HEK293 (cell line): ENCODE measurements around the gene PLA2G1B.

Source experiments
- CTCF ChIA-PET: fragments of 350-600 bp; formaldehyde crosslinking; extraction: SDS; loops from one replicate; lab custom pipeline; 2021; ENCODE audit warnings: antibody characterized with exemption; lab: Yijun Ruan, JAX
- POLR2A ChIA-PET: fragments of 300-600 bp; formaldehyde crosslinking; extraction: SDS; loops from one replicate; lab custom pipeline; 2020; ENCODE audit warnings: antibody characterized with exemption, inconsistent platforms; lab: Yijun Ruan, JAX
- H3K27ac ChIP-seq: fragments of 200-500 bp; sonication (Bioruptor generic); 2 replicates; pipeline ENCODE4 v1.5.1; 2014; ENCODE audit warnings: low read depth, low read length, control low read depth, inconsistent platforms; ENCODE audit errors: extremely low read depth
- H3K36me3 ChIP-seq, 2 experiments: fragments of 200-500 bp in 1 of 2; sonication (Bioruptor generic) in 1 of 2; 1 replicate in 1 of 2; 2 replicates in 1 of 2; pipeline ENCODE4 v1.5.1; 2014 to 2017; ENCODE audit warnings: inconsistent platforms in 2 of 2, low read length in 2 of 2; ENCODE audit not compliant: control insufficient read depth in 2 of 2, insufficient read depth in 1 of 2
- H3K4me1 ChIP-seq: fragments of 200-500 bp; sonication (Bioruptor generic); 2 replicates; pipeline ENCODE4 v1.5.1; 2014; ENCODE audit warnings: mild to moderate bottlenecking, low read length, inconsistent platforms; ENCODE audit not compliant: control insufficient read depth, insufficient read depth
- H3K4me3 ChIP-seq: 2 replicates; pipeline ENCODE4 v1.5.1; 2011; ENCODE audit warnings: low read depth, mild to moderate bottlenecking, control low read depth, low read length, moderate library complexity
- H3K9me3 ChIP-seq: fragments of 200-500 bp; sonication (Bioruptor generic); 2 replicates; pipeline ENCODE4 v1.5.1; 2014; ENCODE audit warnings: low read depth, low read length, inconsistent platforms; ENCODE audit not compliant: control insufficient read depth, insufficient read depth
- EGR2 ChIP-seq: fragments of 450-650 bp; formaldehyde crosslinking; IDR thresholded peaks from 2 replicates; pipeline ENCODE4 v1.5.1; 2016; ENCODE audit warnings: low read depth, missing biosample characterization, missing genetic modification characterization
- GLIS1 ChIP-seq: fragments of 450-650 bp; formaldehyde crosslinking; IDR thresholded peaks from 2 replicates; pipeline ENCODE4 v1.5.1; 2016; ENCODE audit warnings: missing biosample characterization, missing genetic modification characterization
- GLIS2 ChIP-seq: fragments of 450-650 bp; formaldehyde crosslinking; IDR thresholded peaks from 2 replicates; pipeline ENCODE4 v1.5.1; 2016; ENCODE audit warnings: missing biosample characterization, missing genetic modification characterization
- KLF16 ChIP-seq: fragments of 450-650 bp; formaldehyde crosslinking; IDR thresholded peaks from 2 replicates; pipeline ENCODE4 v1.5.1; 2017; ENCODE audit warnings: missing biosample characterization, missing genetic modification characterization
- KLF8 ChIP-seq: fragments of 450-650 bp; formaldehyde crosslinking; IDR thresholded peaks from 2 replicates; pipeline ENCODE4 v1.5.1; 2016; ENCODE audit warnings: missing biosample characterization, missing genetic modification characterization
- OSR2 ChIP-seq: fragments of 450-650 bp; formaldehyde crosslinking; IDR thresholded peaks from 2 replicates; pipeline ENCODE4 v1.5.1; 2016; ENCODE audit warnings: missing biosample characterization, missing genetic modification characterization
- SP3 ChIP-seq: fragments of 450-650 bp; formaldehyde crosslinking; IDR thresholded peaks from 2 replicates; pipeline ENCODE4 v1.5.1; 2016; ENCODE audit warnings: missing biosample characterization, missing genetic modification characterization
- ZBTB1 ChIP-seq: fragments of 450-650 bp; formaldehyde crosslinking; IDR thresholded peaks from 2 replicates; pipeline ENCODE4 v1.5.1; 2016; ENCODE audit warnings: missing biosample characterization, missing genetic modification characterization
- ZBTB48 ChIP-seq: fragments of 450-650 bp; formaldehyde crosslinking; IDR thresholded peaks from 2 replicates; pipeline ENCODE4 v1.5.1; 2016; ENCODE audit warnings: missing biosample characterization, missing genetic modification characterization
- ZFHX2 ChIP-seq: fragments of 450-650 bp; formaldehyde crosslinking; conservative IDR thresholded peaks from 2 replicates; pipeline ENCODE4 v1.5.1; 2016; ENCODE audit warnings: missing biosample characterization, missing genetic modification characterization
- ZNF16 ChIP-seq: fragments of 450-650 bp; formaldehyde crosslinking; IDR thresholded peaks from 2 replicates; pipeline ENCODE4 v1.5.1; 2016; ENCODE audit warnings: low read depth, missing biosample characterization, missing genetic modification characterization
- ZNF404 ChIP-seq: fragments of 450-650 bp; formaldehyde crosslinking; IDR thresholded peaks from 2 replicates; pipeline ENCODE4 v1.5.1; 2017; ENCODE audit warnings: missing biosample characterization, missing genetic modification characterization
- ZNF561 ChIP-seq: fragments of 450-650 bp; IDR thresholded peaks from 2 replicates; pipeline ENCODE4 v1.5.1; 2018; ENCODE audit warnings: missing biosample characterization, missing genetic modification characterization, borderline replicate concordance
- ZNF747 ChIP-seq: fragments of 450-650 bp; formaldehyde crosslinking; IDR thresholded peaks from 2 replicates; pipeline ENCODE4 v1.5.1; 2016; ENCODE audit warnings: missing biosample characterization, missing genetic modification characterization
- ZNF792 ChIP-seq: fragments of 450-650 bp; formaldehyde crosslinking; IDR thresholded peaks from 2 replicates; pipeline ENCODE4 v1.5.1; 2016; ENCODE audit warnings: missing biosample characterization, missing genetic modification characterization
- ZNF837 ChIP-seq: fragments of 450-650 bp; formaldehyde crosslinking; IDR thresholded peaks from 2 replicates; pipeline ENCODE4 v1.5.1; 2016; ENCODE audit warnings: missing biosample characterization, missing genetic modification characterization
- TF ChIP-seq, protein P1 (sequence below): fragments of 450-650 bp; formaldehyde crosslinking; IDR thresholded peaks from 2 replicates; pipeline ENCODE4 v1.5.1; 2017; ENCODE audit warnings: missing biosample characterization, mild to moderate bottlenecking, missing genetic modification characterization, moderate library complexity

The PLA2G1B gene

DNA sequence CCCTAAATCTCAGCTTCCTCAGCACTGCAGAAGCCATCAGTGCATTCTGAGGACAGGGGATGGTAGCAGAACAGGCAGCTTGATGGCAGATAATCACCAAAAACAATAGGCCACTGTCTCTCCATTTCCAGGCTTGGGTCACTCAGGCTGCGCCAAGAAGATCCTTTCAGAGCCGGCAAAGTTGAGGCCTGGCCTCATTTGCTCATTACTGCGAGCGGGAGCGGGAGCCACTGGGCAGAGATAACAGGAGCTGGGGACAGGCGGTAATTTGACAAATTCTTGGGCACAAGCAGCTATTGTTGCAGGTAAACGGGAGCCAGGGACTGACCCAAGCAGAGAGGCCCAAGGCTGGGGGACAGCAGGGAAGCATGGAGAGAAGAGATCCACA lies 39.3 kb upstream of the PLA2G1B start:
- H3K27ac ChIP-seq, result no peak overlapping the region; the same call in 1 of the 2 replicates
- peaks cover 4 to 55% of the 10 kb centered on the region in 2 experiments for H3K36me3 ChIP-seq
- POLR2A ChIA-PET, result interaction anchor here (0.6 to 2.3 kb wide), 10 partner anchors 8 to 166 kb away, joined by 3 to 8 read pairs (median 4); partner anchors contain the start of genes RNU4-2 and RPLP0
- TF ChIP-seq OSR2, result 0 out of 2 replicates have a peak, but pooled peaks have one; percentile 21
- TF ChIP-seq, protein P1, sequence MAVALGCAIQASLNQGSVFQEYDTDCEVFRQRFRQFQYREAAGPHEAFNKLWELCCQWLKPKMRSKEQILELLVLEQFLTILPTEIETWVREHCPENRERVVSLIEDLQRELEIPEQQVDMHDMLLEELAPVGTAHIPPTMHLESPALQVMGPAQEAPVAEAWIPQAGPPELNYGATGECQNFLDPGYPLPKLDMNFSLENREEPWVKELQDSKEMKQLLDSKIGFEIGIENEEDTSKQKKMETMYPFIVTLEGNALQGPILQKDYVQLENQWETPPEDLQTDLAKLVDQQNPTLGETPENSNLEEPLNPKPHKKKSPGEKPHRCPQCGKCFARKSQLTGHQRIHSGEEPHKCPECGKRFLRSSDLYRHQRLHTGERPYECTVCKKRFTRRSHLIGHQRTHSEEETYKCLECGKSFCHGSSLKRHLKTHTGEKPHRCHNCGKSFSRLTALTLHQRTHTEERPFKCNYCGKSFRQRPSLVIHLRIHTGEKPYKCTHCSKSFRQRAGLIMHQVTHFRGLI (tag by site-specific recombination), result no peak
- no peak for TF ChIP-seq ZNF837
- no peak for TF ChIP-seq ZNF747 (tag by site-specific recombination)
- no peak for TF ChIP-seq GLIS1
- TF ChIP-seq ZNF16 (tag by site-specific recombination), result no peak
- TF ChIP-seq ZNF404 (tag by site-specific recombination), result no peak
- no peak for TF ChIP-seq ZBTB1 (tag by site-specific recombination)
- no peak for TF ChIP-seq KLF16 (tag by site-specific recombination)
- no peak for TF ChIP-seq ZNF792 (tag by site-specific recombination)
- no peak for TF ChIP-seq SP3 (tag by site-specific recombination)
- TF ChIP-seq ZBTB48 (tag by site-specific recombination), result peak; percentile 30; the same call in 1 of the 2 replicates
- 0 out of 2 replicates have a peak, but pooled peaks cover 2% of the 10 kb centered on the region for H3K4me1 ChIP-seq
- no peaks in the 10 kb centered on the region for H3K9me3 ChIP-seq
- H3K4me3 ChIP-seq, result no peak overlapping the region
- CTCF ChIA-PET, result interaction anchor here (0.6 to 5.0 kb wide), 33 partner anchors 8 to 1414 kb away, joined by 3 to 66 read pairs (median 4); partner anchors contain the start of genes COX6A1, PLA2G1B and SIRT4

DNA sequence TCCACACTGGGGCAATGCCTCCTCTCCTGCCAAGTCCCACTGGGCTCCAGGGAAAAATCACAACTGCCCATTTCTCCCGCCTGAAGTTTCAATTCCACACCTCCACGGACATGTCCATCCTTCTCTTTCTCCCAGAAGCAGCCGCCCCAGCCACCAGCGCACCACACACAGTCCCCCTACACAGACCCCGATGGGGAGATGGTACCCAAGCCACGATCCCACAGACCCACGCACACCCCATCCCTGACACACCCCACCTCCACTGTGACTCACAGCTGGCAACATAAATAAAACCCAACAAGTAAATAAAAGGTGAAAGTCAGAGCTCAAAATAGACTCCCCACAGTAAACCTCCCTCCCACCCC lies 38.7 kb upstream of the PLA2G1B start:
- CTCF ChIA-PET, result interaction anchor here (0.7 to 5.0 kb wide), 18 partner anchors 10 to 101 kb away, joined by 3 to 66 read pairs (median 6); partner anchors contain the start of genes COX6A1 and PLA2G1B
- POLR2A ChIA-PET, result interaction anchor here (1.0 to 2.3 kb wide), 3 partner anchors 8 to 64 kb away, joined by 3 to 7 read pairs (median 3); no protein-coding TSS in a partner anchor

DNA sequence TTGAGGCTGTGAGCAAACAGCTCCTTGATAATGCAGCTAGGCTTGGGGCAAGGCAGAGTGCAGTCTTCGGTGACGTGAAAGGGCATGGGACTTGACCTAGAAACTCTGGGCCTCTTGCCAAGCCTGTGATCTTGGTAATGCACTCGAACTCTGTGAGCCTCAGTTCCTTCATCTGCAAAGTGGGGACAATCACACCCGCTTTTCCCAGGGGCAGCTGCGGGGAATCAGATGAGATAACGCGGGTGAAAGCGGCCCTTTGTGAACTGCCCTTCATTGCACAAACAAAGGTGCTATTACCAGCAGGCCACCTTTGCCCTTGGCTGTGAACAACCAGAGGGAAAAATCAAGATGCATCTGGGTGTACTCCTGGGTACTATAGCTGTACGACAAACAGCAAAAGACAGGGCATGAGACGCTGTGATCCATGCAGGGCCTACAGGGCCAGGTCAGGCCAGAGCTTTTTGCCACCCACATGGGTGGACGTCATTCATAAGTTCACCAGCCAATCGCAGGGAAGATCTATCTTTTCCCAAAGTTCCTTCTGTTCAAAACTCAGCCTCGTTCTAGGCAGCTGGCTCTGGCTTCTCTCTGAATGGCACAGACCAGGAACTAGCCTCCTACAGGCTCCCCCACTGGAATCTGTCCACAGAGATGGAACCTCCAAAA lies 38.2 kb upstream of the PLA2G1B start:
- H3K9me3 ChIP-seq, result no peaks in the 10 kb centered on the region
- H3K4me1 ChIP-seq, result 0 out of 2 replicates have a peak, but pooled peaks cover 2% of the 10 kb centered on the region
- ChIA-PET CTCF (interaction anchor here (1.1 to 5.0 kb wide), 7 partner anchors 10 to 78 kb away, joined by 4 to 66 read pairs (median 7); partner anchors contain the start of gene COX6A1), POLR2A (interaction anchor here (0.7 to 2.3 kb wide), 3 partner anchors 9 to 72 kb away, joined by 3 to 7 read pairs (median 3); partner anchors contain the start of gene COX6A1)
- no peak overlapping the region for H3K27ac ChIP-seq
- 0 out of 2 replicates have a peak, but pooled peaks have one; percentile 22 for TF ChIP-seq GLIS2 (tag by site-specific recombination)
- TF ChIP-seq KLF8, result no peak
- no peak for TF ChIP-seq ZNF561 (tag by site-specific recombination)
- H3K36me3 ChIP-seq, result peaks cover 4 to 62% of the 10 kb centered on the region in 2 experiments
- no peak overlapping the region for H3K4me3 ChIP-seq

More for the DNA sequence above, 38.7 kb upstream of the PLA2G1B start:
- Histone ChIP-seq H3K27ac (no peak overlapping the region), H3K4me1 (0 out of 2 replicates have a peak, but pooled peaks cover 2% of the 10 kb centered on the region), H3K4me3 (no peak overlapping the region), H3K36me3 (peaks cover 4 to 57% of the 10 kb centered on the region in 2 experiments), H3K9me3 (no peaks in the 10 kb centered on the region)
- TF ChIP-seq ZBTB1 (tag by site-specific recombination) (no peak), ZFHX2 (tag by site-specific recombination) (peak; percentile 72), EGR2 (tag by site-specific recombination) (peak; percentile 71; the same call in 1 of the 2 replicates)
